HG03469 (cell line): ENCODE results near the gene AIPL1.
"Not testable (repeated sequence)": the region's sequence is repeated elsewhere in the genome, so short reads cannot be mapped to it uniquely, and the experiment has no call there.

Experiments used
- ATAC-seq: cut with Tn5 transposase; IDR thresholded peaks from one replicate; pipeline ENCODE4 v1.9.1; 2021; ENCODE audit warnings: mild to moderate bottlenecking, moderate library complexity, moderate number of reproducible peaks; ENCODE audit not compliant: unreplicated experiment

Gene AIPL1, protein sequence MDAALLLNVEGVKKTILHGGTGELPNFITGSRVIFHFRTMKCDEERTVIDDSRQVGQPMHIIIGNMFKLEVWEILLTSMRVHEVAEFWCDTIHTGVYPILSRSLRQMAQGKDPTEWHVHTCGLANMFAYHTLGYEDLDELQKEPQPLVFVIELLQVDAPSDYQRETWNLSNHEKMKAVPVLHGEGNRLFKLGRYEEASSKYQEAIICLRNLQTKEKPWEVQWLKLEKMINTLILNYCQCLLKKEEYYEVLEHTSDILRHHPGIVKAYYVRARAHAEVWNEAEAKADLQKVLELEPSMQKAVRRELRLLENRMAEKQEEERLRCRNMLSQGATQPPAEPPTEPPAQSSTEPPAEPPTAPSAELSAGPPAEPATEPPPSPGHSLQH

DNA sequence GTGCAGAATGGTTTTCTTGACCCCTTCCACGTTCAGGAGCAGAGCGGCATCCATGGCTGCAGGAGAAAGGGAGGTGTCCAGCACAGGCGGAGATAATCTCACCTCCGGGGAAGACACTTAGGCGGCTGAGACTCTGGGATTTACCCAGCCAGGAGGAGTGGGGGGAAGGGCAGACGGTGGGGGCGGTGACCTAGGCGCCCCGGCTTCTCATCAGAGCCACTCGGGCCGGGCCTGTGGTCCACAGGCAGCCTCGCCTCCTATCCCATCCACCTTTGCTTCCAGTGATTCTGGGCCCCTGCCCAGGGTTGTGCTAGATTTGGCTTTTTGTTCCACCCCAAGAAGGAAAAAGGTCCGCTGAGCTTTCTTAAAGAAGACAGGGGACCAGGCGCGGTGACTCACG is at the start of gene AIPL1:
TSS of gene AIPL1 (minus strand) at position 71 of the 400 bp plus-strand sequence. CDS start at position 54, 17 bp downstream.
- ATAC-seq = no peak

DNA sequence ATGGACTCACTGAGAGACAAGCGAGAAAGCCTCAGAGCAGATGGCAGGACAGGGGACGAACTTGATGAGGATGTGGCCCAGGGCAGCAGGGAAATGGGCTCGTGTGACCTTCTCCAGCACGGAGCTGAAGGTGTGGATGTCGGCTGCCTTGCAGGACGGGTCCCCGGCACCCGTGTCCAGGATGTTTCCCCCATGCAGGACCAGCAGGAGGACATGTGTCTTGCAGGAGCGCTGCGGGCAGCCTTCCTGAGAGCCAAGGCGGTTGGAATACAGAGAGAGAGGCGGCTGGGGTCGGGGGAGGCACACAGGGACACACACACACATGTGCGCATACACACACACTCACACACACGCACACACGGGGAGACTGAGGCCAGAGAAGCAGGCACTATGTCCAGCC is 48.6 kb upstream of the AIPL1 start:
- ATAC-seq = no peak

DNA sequence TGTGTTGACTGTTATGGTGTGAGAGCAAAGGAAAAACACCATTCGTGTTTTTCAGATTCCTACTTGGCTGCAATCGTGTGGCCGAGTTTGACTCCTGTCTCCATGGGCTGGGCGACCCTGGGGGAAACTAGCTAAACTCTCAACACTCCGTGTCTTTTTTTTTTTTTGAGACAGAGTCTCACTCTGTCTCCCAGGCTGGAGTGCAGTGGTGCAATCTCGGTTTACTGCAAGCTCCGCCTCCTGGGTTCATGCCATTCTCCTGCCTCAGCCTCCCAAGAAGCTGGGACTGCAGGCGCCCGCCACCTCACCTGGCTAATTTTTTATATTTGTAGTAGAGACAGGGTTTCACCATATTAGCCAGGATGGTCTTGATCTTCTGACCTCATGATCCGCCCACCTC is 47.9 kb upstream of the AIPL1 start:
- ATAC-seq = not testable (repeated sequence)

DNA sequence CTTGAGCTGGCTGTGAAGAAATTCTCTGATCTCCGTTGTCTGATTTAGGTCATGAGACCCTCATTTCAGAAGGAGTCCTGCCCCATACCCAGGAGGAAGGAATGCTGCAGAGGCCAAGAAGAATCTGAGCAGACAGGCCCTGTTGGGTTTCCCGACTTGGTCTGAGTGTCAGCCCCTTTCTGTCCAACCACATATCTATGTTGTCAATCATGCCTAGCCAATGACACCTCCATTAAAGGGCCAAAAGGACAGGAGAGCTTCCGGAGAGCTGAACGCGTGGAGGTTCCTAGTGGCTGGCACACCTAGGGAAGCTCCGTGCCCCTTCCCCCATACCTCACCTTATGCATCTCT is 47.2 kb upstream of the AIPL1 start:
- ATAC-seq = no peak

DNA sequence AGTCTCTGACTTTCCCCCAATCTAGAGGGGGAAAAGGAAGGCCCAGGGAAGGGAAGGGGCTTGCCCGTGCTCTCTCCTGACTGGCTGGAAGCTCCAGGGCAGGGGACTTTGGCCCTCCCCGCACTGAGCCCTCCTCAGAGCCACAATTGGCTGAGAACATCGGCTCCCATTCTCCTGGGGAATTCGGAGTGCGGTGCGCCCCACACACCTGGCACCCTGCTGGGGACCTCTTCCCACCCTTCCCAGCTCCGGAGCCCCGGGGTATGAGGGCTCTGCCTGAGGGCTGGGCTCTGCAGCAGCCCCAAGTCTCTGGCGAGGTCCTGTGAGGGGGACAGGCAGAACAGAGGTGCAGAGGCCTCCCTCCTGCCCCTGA is 45.4 kb upstream of the AIPL1 start:
- no peak for ATAC-seq

DNA sequence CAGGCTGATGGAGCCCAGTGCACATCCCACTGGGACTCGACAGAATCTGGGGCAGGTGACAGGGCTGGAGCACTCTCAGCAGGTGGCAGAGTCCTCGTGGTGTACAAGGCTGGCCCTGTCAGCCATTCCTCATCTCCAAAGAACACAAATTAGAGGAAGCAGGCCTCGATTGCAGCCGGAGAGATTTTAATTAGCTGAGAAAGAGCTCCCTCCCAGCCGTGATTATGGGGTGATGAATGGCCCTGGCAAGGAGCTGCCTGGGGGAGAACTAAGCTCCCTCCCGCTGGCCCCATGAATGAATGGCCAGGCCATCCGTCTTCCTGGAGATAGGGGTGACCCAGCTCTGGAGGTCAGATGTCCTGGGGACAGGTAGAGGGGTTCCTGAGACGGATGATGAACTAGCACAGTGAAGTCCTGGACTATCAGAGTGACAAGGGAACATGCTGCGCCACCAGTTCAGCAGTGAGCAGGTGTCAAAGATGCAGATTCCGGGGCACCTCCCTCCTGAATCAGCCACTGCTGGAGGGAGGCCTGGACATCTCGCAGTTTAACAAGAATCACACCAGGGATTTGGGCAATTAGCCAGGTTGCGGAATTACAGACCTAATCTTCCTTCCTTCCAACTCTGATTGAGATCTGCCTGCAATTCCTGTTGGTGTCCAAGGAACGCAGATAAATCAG is 44.8 kb upstream of the AIPL1 start:
- no peak for ATAC-seq

DNA sequence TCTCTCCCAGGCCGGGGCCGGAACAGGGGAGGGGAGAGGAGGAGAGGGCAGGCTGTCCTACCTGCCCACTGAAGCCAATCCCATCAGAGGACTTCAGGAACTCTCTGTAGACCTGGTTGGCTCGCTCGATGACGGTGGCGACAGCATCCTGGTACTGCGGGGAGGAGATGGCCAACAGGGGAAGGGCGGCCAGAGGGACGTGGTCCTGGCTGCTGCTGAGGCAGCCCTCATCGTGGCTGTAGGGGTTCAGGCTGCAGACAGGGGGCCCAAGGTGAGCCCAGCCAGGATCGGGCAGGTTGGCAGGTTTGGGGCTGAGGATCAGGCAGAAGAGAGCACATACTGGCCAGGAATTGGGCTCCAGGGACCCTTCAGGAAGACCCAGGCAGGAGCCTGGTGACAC is 43.6 kb upstream of the AIPL1 start:
- no peak for ATAC-seq

DNA sequence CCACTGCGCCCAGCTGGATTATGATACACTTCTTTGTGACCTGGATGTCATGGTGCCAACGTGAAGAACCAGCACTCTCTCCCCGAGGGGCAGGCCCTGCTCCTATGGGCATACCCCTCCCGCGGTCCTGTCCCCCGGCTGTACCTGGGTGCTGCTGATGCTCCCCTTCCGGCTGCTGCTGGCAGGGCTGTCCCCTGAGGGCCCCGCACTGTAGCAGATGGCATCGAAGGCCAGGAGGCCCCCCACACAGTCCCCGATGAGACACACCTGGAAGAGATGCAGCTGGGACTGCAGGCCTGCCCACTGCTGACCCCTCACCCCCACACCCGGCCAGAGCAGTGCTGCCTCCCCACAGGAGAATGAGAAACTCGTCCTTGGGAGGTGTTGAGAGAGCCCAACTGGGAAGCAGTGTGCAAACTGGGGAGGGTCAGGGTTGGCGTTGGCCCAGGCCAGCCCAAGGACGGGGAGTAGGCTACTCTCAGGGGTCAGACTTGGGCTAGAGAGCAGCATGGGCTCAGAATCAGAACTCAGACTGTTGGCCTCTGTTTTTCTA is 43.0 kb upstream of the AIPL1 start:
- no peak for ATAC-seq

DNA sequence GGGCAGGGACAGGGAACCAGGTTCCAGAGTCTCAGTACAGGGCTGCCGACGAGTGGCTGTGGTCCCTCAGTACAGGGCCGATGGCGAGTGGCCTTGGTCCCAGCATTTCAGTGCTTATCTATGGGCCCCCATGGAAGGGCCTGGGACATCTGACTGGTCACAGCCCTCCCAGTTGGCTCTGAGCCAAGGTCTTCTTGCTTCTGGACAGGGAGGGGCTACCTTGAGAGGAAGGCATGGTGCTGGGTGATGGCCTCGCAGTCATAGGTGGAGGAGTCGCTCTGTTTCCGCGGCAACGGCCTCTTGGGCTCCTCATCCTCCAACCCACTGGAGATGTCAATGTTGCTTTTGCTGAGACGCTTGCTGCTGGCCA is 41.9 kb upstream of the AIPL1 start:
- no peak for ATAC-seq

DNA sequence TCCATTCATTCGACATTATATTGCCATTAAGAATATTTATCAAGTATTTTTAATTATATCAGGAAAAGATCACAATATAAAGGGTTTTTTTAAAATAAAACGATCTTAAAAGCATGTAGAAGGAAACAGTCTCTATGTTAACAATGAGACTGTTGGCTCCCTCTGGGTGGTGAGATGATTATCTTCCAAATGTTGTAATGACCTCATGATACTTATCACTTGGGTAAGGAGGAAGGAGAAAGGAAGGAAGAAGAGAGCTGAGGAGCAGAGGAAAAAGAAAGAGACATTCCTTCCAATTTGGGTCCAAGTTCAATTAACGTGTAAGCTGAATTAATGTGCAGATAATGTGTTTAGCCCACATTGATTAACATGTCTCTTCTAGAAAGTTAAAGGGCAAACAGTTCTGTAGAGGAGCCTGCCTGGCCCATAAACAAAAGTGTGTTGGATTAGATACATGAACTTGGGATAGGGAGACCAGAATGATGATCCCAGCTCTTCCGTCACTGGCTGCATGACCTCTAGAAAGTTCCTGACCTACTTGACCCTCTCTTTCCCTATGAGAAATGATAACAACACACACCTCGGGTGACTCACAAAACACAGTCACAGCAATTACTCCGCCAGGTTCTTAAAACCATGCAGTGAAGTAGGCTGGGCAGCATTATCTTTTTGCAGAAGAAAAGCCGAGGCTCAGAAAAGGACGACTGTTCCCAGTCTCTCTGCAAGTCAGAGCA is 41.3 kb upstream of the AIPL1 start:
- no peak for ATAC-seq

DNA sequence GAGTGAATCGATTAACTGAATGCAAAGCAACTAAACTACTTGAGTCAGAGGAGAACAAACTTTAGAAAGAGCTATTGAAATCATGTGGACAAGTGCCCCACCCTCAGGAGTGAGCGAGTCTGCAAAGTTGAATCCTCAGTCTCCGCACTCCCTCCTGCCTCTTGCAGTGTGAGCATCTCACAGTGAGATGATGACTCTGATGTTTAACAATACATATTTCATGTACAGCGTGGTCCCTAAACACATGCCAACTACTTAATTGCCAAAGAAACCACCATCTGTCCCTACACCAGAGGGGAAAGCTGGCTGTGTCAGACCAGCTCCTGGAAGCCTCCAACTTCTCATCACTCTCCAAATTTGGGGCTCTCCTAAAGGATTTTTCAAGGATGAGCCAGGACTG is 40.5 kb upstream of the AIPL1 start:
- ATAC-seq = no peak

DNA sequence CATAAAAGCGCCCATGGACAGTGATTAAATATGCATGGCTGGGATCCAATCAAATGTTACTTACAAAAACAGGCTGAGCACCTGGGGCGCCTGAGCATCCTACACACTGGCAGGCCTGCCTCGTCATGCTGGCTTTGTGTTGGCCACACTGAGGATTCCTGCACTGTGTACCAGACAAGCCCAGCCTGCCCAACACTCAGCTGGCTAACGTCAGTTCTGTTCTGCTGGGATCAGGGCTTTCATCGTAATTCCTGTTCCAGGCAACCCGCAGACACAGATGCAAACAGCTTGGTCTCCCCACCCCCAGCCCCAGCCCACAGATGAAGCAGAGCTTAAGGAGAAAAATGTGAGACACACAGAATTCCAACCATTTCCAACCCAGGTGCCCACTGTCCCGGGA is 40.0 kb upstream of the AIPL1 start:
- ATAC-seq = no peak

DNA sequence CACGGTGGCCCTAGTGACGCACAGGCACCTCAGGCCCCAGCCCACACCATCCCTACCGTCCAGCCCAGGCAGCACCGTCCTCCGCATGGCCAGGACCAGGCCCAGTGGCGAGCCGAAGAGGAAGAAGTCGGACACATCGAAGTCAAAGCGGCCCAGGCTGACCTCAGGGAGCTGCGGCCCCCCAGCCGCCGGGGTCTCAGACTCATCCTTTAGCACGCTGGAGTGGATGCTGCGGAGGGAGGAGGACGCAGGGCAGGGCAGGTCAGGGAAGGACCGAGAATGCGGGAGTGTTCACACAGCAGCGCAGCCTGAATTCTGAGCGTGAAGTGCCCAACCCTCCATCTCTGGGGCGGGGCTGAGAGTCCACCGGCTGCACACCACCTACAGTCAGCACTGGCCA is 39.5 kb upstream of the AIPL1 start:
- no peak for ATAC-seq

DNA sequence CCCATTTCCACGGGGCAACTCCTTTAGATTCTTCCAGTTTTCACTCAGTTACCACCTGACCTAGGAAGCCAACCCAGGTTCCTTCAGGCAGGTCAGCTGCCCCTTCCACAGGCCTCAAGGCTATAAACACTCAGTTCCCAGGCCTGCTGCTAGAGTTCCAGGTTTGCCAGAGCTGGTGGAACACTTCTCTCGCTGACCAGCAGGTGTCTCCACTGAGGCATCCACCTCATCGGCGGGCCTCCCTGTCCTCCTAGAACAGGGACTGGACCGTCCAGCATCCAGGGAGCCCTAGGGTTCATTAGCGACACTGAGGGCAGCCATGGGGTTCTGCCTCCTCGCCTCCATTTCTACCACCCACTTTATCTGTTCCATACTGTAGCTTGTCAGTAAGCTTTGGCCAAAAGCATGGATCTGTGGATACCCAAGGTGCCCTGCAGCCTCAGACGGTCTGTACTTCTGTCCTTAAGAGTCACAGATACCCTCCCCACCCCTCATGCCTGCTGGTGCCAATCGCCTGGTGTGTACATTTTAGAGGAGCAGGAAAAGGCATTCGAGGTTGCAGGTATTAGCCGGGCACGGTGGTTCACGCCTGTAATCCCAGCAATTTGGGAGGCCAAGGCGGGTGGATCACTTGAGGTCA is 38.3 kb upstream of the AIPL1 start:
- no peak for ATAC-seq

DNA sequence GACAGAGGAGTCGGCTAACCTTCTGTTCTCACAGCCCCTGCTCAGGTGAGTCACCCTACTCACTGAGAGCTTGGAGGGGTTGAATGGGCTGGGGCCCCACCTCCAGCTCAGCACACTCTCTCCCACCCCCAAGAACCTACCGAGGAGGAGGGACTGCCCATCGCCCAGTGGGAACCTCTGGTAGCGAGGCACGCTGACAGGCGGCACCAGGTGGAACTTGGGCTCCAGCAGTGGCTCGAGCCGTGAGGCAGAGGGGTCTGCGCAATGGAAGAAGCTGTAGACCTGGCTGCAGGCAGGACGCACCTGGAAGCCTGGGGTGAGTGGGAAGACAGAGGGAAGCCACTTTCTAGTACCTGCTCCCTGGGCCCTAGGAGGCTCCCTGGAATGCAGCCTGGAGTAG is 37.6 kb upstream of the AIPL1 start:
- ATAC-seq = no peak

DNA sequence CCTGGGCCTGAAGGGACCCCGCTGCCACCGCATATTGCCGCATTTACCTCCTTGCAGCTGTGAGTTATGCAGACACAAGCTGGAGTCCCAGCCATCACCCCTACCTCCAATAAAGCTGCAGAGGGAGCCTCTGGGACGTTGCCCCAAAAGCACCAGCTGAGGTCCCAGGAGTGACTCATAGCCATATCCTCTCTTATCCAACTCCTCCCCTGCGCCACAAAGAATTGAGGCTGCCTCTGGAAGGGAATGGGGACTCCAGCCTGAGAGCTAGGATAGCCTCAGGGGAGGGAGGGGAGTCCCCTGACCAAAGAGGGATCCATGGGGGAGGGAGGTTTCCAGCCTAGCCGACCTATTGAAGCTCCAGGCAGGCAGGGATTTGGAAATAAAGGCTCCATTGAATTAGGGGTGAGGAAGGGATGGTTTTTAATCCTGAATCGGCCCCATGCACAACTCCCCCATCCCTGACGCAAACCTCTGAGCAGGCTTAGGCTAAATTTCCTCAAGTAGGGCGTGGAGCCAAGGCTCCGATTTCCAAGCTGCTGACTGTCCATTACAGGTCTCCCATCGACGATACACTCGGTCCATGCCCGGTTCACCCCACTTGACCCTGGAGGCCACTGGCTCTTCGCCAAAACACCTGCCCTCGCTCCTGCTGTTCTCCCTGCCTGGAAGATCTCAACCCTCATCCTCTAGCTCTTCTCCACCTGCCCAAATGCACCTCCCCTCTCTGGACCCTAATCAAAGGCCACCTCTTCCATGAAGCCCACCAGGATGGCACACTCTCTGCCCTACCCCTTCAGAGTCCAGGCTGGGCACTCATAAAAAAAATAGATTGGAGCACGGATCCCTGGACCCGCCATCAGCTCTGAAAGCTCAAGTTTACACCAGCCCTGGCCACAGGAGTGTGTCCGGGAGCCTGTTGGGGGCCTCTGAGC is 36.9 kb upstream of the AIPL1 start:
- no peak for ATAC-seq

DNA sequence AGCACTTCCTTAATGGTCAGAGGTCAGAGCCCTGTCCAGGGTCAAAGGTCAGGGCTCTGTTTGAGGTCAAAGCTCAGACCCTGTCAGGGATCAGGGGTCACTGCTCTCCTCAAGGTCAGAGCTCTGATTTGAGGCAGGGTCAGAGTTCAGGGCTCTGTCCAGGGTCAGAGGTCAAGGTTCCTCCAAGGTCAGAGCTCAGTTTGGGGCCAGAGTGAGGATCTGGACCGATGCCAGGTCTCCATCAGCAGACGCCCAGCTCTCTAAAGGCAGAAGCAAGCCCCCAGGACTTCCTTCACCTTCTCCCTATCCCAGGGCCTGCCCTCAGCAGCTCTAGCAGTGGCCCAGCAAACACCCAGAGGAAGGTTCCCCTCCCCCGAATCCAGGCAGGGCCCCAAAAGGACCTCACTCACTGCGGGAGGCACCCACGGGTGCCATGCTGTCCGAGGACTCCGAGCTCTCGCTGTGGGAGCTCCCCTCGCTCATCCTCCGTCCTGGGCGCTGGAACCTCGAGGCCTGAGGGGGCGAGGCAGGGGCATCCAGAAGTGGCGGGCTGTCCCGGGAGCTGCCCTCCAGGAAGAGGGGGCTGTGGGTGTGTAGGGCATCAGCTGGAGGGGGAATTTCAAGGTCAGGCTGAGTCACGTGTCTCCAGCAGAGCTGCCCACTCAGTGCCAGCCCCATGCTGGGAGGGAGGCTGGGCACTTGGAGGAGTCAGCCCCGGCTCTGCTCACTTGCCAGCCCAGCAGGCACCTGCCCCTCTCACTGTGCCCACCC is 36.0 kb upstream of the AIPL1 start:
- no peak for ATAC-seq

DNA sequence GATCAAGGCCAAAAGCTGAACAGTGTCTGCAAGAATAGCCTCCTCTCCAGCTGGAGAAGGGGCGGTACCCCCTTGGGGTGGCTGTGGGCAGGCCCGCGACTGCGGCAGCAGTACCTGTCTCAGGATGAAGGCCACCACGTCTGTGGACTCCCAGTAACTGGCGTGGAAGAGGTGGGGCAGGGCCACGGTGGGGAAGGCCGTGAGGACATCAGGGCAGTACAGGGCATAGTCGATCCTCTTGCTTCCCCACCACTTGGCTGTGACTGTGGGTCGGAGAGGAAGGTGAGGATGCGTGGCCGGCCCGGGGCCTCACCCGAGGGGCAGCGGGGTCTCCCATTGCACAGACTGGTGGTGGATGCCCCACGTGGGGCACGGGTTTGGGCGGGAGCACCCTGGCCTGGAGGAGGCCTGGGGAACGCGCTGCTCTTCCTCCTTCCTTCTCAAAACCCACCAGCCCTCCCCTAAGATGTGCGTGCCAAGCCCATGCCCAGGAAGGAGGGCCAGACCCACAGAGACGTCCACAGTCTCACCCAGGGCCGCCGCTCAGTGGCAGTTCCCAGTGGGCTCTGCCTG is 35.3 kb upstream of the AIPL1 start:
- no peak for ATAC-seq
